Prostate gland (tissue), 2 donors: ENCODE results near the gene GRID2. TPM values are rescaled to one million over a fixed set of nuclear protein-coding genes. Genes with fewer than 3 reads are reported as not detected.
"Not testable (repeated sequence)": the region's sequence is repeated elsewhere in the genome, so short reads cannot be mapped to it uniquely, and the experiment has no call there.

Experiments
- DNase-seq: peaks from one replicate; pipeline ENCODE4 v3.0.0-alpha.2; 2019; ENCODE audit warnings: low spot score
- H3K27ac ChIP-seq, 2 donors: fragments of 200-600 bp; sonication (generic); 2 replicates each; pipeline ENCODE4 v1.5.1; 2017 to 2019
- H3K27me3 ChIP-seq: fragments of 200-600 bp; sonication (generic); replicated peaks from 2 replicates; pipeline ENCODE4 v1.5.1; 2019; ENCODE audit not compliant: insufficient read depth
- H3K36me3 ChIP-seq, 2 donors: fragments of 200-600 bp; sonication (generic); 1 replicate in 1 of 2; 2 replicates in 1 of 2; pipeline versions ENCODE4 v1.5.1 to v1.8.1; 2017 to 2019
- H3K4me1 ChIP-seq: fragments of 200-600 bp; sonication (generic); replicated peaks from 2 replicates; pipeline ENCODE4 v1.5.1; 2019
- H3K4me3 ChIP-seq, 2 donors: fragments of 200-600 bp; sonication (generic); 2 replicates each; pipeline ENCODE4 v1.5.1; 2017 to 2019
- H3K9me3 ChIP-seq: fragments of 200-600 bp; sonication (generic); 2 replicates; pipeline ENCODE4 v1.5.1; 2017
- CTCF ChIP-seq, 4 experiments: fragments of 200-600 bp in 2 of 4; fragments of 450-650 bp in 2 of 4; sonication (generic) in 2 of 4; IDR thresholded peaks; 1 replicate in 3 of 4; 2 replicates in 1 of 4; pipeline ENCODE4 v1.5.1; 2016 to 2019; ENCODE audit warnings: antibody characterized with exemption in 4 of 4, mild to moderate bottlenecking in 2 of 4, moderate library complexity in 2 of 4
- POLR2A ChIP-seq: fragments of 450-650 bp; IDR thresholded peaks from one replicate; pipeline ENCODE4 v1.6.1; 2016; ENCODE audit warnings: antibody characterized with exemption, mild to moderate bottlenecking
- POLR2AphosphoS5 ChIP-seq: sonication (generic); formaldehyde crosslinking; IDR thresholded peaks from one replicate; pipeline ENCODE4 v1.6.1; 2017; ENCODE audit warnings: antibody characterized with exemption
- WGBS: methylation state at CpG from one replicate; pipeline ENCODE4 v1.1.5; 2018; 5-methylcytosine and 5-hydroxymethylcytosine counted together
- intact Hi-C: fragments of 100-400 bp; cut with DNase I; formaldehyde crosslinking; loops from one replicate; pipeline ENCODE4 v1.14.2; 2022
- total RNA-seq, 2 donors: library from RNA; depleted of rRNA; stranded (reverse); fragments of >200 nt; gene quantifications; one replicate each; pipeline ENCODE4 v1.1.0, GENCODE V29; 2016

Gene GRID2
- total RNA-seq, 2 donors from 2014 or later, result 0.09 to 11.0 TPM

GRCh38 chr4:92406488-92406887 is 102.7 kb downstream of the GRID2 start:
- Histone ChIP-seq H3K36me3 (no peaks in the 10 kb centered on the region), H3K4me3 (no peak overlapping the region), H3K27me3 (no peaks in the 10 kb centered on the region), H3K4me1 (no peaks in the 10 kb centered on the region), H3K9me3 (no peaks in the 10 kb centered on the region), H3K27ac (no peak overlapping the region)
- TF ChIP-seq POLR2AphosphoS5, result no peak
- TF ChIP-seq CTCF (IDR thresholded peaks at IDR 0.05), result no peak
- TF ChIP-seq POLR2A, result no peak
- DNase-seq, result no peak
- 96% methylated on average over 1 of the region's 1 CpG for WGBS
- intact Hi-C loops, result no loop called here

- H3K4me1 ChIP-seq, result no peaks in the 10 kb centered on the region
- TF ChIP-seq POLR2A (no peak), CTCF (IDR thresholded peaks at IDR 0.05) (no peak), POLR2AphosphoS5 (no peak)
- no peak overlapping the region for H3K4me3 ChIP-seq
- no peaks in the 10 kb centered on the region for H3K27me3 ChIP-seq
- DNase-seq, result no peak
- no peaks in the 10 kb centered on the region for H3K36me3 ChIP-seq
- 79% methylated on average over 2 of the region's 2 CpGs for WGBS
- intact Hi-C loops, result no loop called here
- no peaks in the 10 kb centered on the region for H3K9me3 ChIP-seq
- no peak overlapping the region for H3K27ac ChIP-seq
Measured at GRCh38 chr4:92421920-92422319, 118.2 kb downstream of the GRID2 start.

DNA sequence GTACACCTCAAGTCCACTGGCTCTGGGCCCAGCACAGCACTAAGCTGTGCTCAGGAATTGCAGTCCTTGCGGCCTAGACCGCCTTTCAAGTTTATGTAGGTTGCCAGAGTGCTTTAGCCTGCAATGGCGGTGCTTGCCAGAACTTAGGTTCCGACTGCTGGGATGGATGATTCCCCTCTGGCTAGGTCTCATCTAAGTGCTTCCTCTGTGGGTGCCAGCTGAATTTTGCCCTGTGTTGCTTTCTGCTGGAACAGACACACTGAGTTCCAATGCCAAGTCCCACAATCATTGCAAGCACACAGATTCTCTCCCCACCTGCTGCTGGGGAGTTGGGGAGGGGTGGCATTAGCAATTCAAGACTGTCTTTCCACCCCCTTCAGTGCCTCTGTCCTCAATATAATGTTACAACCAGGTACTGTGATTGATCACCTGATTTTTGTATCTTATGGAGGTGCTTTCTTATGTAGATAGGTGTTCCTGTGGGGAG is 129.5 kb downstream of the GRID2 start:
- no peaks in the 10 kb centered on the region for H3K27me3 ChIP-seq
- no peaks in the 10 kb centered on the region for H3K9me3 ChIP-seq
- no peak overlapping the region for H3K27ac ChIP-seq
- no peaks in the 10 kb centered on the region for H3K36me3 ChIP-seq
- 100% methylated on average over 4 of the region's 4 CpGs for WGBS
- intact Hi-C loops, result no loop called here
- H3K4me3 ChIP-seq, result no peak overlapping the region
- TF ChIP-seq POLR2A (no peak), POLR2AphosphoS5 (no peak), CTCF (IDR thresholded peaks at IDR 0.05) (no peak)
- no peak for DNase-seq
- no peaks in the 10 kb centered on the region for H3K4me1 ChIP-seq

DNA sequence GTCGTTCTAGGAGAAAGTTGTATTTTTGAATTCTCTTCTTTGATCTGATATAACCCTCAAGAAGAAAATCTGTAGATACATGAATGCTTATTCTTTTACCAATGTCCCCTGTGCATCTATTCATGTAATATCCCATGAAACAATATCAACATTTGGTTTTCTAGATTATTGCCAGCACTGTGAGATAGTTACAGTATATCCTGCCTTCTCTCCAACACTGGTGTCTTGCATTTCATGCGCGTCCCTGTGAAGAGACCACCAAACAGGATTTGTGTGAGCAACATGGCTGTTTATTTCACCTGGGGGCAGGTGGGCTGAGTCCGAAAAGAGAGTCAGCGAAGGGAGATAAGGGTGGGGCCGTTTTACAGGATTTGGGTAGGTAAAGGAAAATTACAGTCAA is 135.0 kb downstream of the GRID2 start:
- intact Hi-C loops, H3K4me3 ChIP-seq, H3K27ac ChIP-seq, DNase-seq, H3K9me3 ChIP-seq, H3K4me1 ChIP-seq, H3K36me3 ChIP-seq, H3K27me3 ChIP-seq: not testable (repeated sequence)
- 76% methylated on average over 6 of the region's 6 CpGs for WGBS

- H3K4me1 ChIP-seq, DNase-seq, H3K9me3 ChIP-seq, H3K4me3 ChIP-seq, intact Hi-C loops, H3K27ac ChIP-seq, H3K27me3 ChIP-seq, H3K36me3 ChIP-seq: not testable (repeated sequence)
- 91% methylated on average over 15 of the region's 20 CpGs for WGBS
Measured at GRCh38 chr4:92442131-92442530, 138.4 kb downstream of the GRID2 start.

GRCh38 chr4:92444143-92444843 is 140.5 kb downstream of the GRID2 start:
- H3K4me3 ChIP-seq, DNase-seq, H3K9me3 ChIP-seq, H3K27me3 ChIP-seq, H3K36me3 ChIP-seq, intact Hi-C loops, H3K27ac ChIP-seq, H3K4me1 ChIP-seq: not testable (repeated sequence)
- 91% methylated on average over 13 of the region's 13 CpGs for WGBS
